Keratinocyte (primary cell): ENCODE data around the gene FBXO42. TPM values are rescaled to one million over a fixed set of nuclear protein-coding genes. Genes with fewer than 3 reads are reported as not detected.
A peak's percentile ranks its signal among the peaks of the same experiment; 100 is the strongest.

Experiments used
- DNase-seq: peaks from one replicate; pipeline ENCODE4 v3.0.0-alpha.2; 2011; ENCODE audit warnings: low read depth, missing footprints, low spot score
- FAIRE-seq: peaks from 2 replicates; lab custom pipeline; 2011; peaks lifted over from hg19 to GRCh38; lab: Jason Lieb, UNC
- H2AFZ ChIP-seq: 2 replicates; pipeline ENCODE4 v1.6.0; 2012; ENCODE audit warnings: low read length, control low read depth, inconsistent platforms; ENCODE audit not compliant: control insufficient read depth
- H3K27ac ChIP-seq: 2 replicates; pipeline ENCODE4 v1.5.1; 2011; ENCODE audit warnings: low read length; ENCODE audit not compliant: control insufficient read depth, insufficient read depth
- H3K27me3 ChIP-seq: 3 replicates; pipeline ENCODE4 v1.6.0; 2011; ENCODE audit warnings: low read length; ENCODE audit not compliant: control insufficient read depth, insufficient read depth; ENCODE audit errors: extremely low read depth
- H3K36me3 ChIP-seq, 2 experiments: 2 replicates in 1 of 2; 3 replicates in 1 of 2; pipeline ENCODE4 v1.5.1; 2011; ENCODE audit warnings: low read length in 2 of 2, mild to moderate bottlenecking in 1 of 2; ENCODE audit not compliant: control insufficient read depth in 2 of 2, insufficient read depth in 2 of 2; ENCODE audit errors: extremely low read depth in 1 of 2
- H3K4me1 ChIP-seq: 3 replicates; pipeline ENCODE4 v1.5.1; 2011; ENCODE audit warnings: low read length; ENCODE audit not compliant: control insufficient read depth, insufficient read depth; ENCODE audit errors: extremely low read depth
- H3K4me2 ChIP-seq: 3 replicates; pipeline ENCODE4 v1.6.0; 2011; ENCODE audit warnings: low read depth, low read length; ENCODE audit not compliant: control insufficient read depth, insufficient read depth; ENCODE audit errors: extremely low read depth
- H3K4me3 ChIP-seq, 3 experiments: fragments of 200-600 bp in 1 of 3; sonication (generic) in 1 of 3; 2 replicates in 2 of 3; 3 replicates in 1 of 3; pipeline ENCODE4 v1.5.1; 2011 to 2016; ENCODE audit warnings: low read length in 3 of 3, mild to moderate bottlenecking in 3 of 3, control low read depth in 2 of 3, inconsistent platforms in 1 of 3, low read depth in 1 of 3, mixed read lengths in 1 of 3, mixed run types in 1 of 3, moderate library complexity in 1 of 3; ENCODE audit not compliant: control insufficient read depth in 2 of 3, insufficient read depth in 2 of 3; ENCODE audit errors: extremely low read depth in 1 of 3
- H3K79me2 ChIP-seq: 2 replicates; pipeline ENCODE4 v1.6.0; 2012; ENCODE audit warnings: low read length; ENCODE audit not compliant: control insufficient read depth, insufficient read depth
- H3K9ac ChIP-seq: 3 replicates; pipeline ENCODE4 v1.6.0; 2011; ENCODE audit warnings: low read length; ENCODE audit not compliant: control insufficient read depth, insufficient read depth; ENCODE audit errors: extremely low read depth
- H3K9me1 ChIP-seq: 3 replicates; pipeline ENCODE4 v1.6.0; 2011; ENCODE audit warnings: low read length; ENCODE audit not compliant: control insufficient read depth, insufficient read depth; ENCODE audit errors: extremely low read depth
- H3K9me3 ChIP-seq: 2 replicates; pipeline ENCODE4 v1.5.1; 2012; ENCODE audit warnings: low read depth, low read length; ENCODE audit not compliant: control insufficient read depth
- H4K20me1 ChIP-seq: 3 replicates; pipeline ENCODE4 v1.6.0; 2011; ENCODE audit warnings: low read length; ENCODE audit not compliant: control insufficient read depth, insufficient read depth; ENCODE audit errors: extremely low read depth
- CTCF ChIP-seq, 3 experiments: IDR thresholded peaks in 1 of 3; conservative IDR thresholded peaks in 1 of 3; optimal IDR thresholded peaks in 1 of 3; 2 replicates in 2 of 3; 3 replicates in 1 of 3; pipeline versions ENCODE3 to v1.5.1; 2011; ENCODE audit warnings: low read length in 3 of 3, mild to moderate bottlenecking in 3 of 3, moderate library complexity in 2 of 3, control low read depth in 1 of 3, inconsistent platforms in 1 of 3; ENCODE audit not compliant: insufficient read depth in 2 of 3; ENCODE audit errors: extremely low read depth in 1 of 3
- EZH2 ChIP-seq: IDR thresholded peaks from one replicate; pipeline ENCODE4 v1.6.1; 2012; ENCODE audit warnings: inconsistent platforms, mild to moderate bottlenecking, low read length, moderate library complexity
- dilution Hi-C: fragments of 300-500 bp; cut with MboI; formaldehyde crosslinking; loops from one replicate; pipeline ENCODE4 v1.7.0; 2020; ENCODE audit warnings: low sequenced_read_pairs; ENCODE audit not compliant: extremely low pct_ligation_motif_present
- polyA plus RNA-seq, 5 experiments: library from polyadenylated mRNA; depleted of rRNA in 3 of 5; stranded (reverse) in 3 of 5; stranded (forward) in 1 of 5; unstranded in 1 of 5; fragments of >200 nt; gene quantifications; 1 replicate in 1 of 5; 2 replicates in 3 of 5; 3 replicates in 1 of 5; pipeline versions ENCODE4 v1.2.1 to v1.2.3, GENCODE V29; 2011 to 2012; ENCODE audit warnings: missing spikeins in 2 of 5, low read depth in 1 of 5, low replicate concordance in 1 of 5

The FBXO42 gene
- polyA plus RNA-seq, 1 donor (not counting 4 experiments of a cell fraction or from before 2014, with no cell fraction given) = 14.1 TPM

GRCh38 chr1:16213013-16213412 lies 139.3 kb downstream of the FBXO42 start:
- no peak overlapping the region for H3K27ac ChIP-seq
- dilution Hi-C loops = no loop called here

GRCh38 chr1:16212251-16212961 lies 139.9 kb downstream of the FBXO42 start, which contains the start of gene ARHGEF19:
ARHGEF19 (minus strand) TSS chr1:16212652; CDS start chr1:16209054, 3,598 bp downstream.
- no peaks in the 10 kb centered on the region for H3K36me3 ChIP-seq
- no peaks in the 10 kb centered on the region for H3K79me2 ChIP-seq
- H3K9me1 ChIP-seq = no peaks in the 10 kb centered on the region
- H2AFZ ChIP-seq = peak within 1 kb of the TSS; percentile 63
- TF ChIP-seq EZH2 = no peak
- no peak for TF ChIP-seq CTCF (optimal IDR thresholded peaks at IDR 0.05 in 1 of 3, IDR thresholded peaks at IDR 0.05 in 1 of 3, conservative IDR thresholded peaks at IDR 0.05 in 1 of 3; ENCODE audit: extremely low read depth in 1 of 3, insufficient read depth in 2 of 3, low read length in 3 of 3)
- DNase-seq = no peak
- no peaks in the 10 kb centered on the region for H4K20me1 ChIP-seq
- peak within 1 kb of the TSS; percentile 6 to 60 (median 46) for H3K4me3 ChIP-seq
- H3K9ac ChIP-seq = peak within 1 kb of the TSS; percentile 53
- H3K27me3 ChIP-seq = no peaks in the 10 kb centered on the region
- dilution Hi-C loops = no loop called here
- peaks cover 42% of the 10 kb centered on the region for H3K4me1 ChIP-seq
- H3K27ac ChIP-seq = peak within 1 kb of the TSS; percentile 21
- H3K9me3 ChIP-seq = no peaks in the 10 kb centered on the region
- peak; percentile 23 for FAIRE-seq
- H3K4me2 ChIP-seq = peak within 1 kb of the TSS; percentile 89

More at GRCh38 chr1:16213013-16213412, 139.3 kb downstream of the FBXO42 start:
- DNase-seq (no peak), FAIRE-seq (no peak)
- Histone ChIP-seq H3K9me3 (no peaks in the 10 kb centered on the region), H4K20me1 (no peaks in the 10 kb centered on the region), H3K9ac (no peak overlapping the region), H2AFZ (no peak overlapping the region), H3K36me3 (no peaks in the 10 kb centered on the region), H3K4me1 (peaks cover 40% of the 10 kb centered on the region), H3K27me3 (no peaks in the 10 kb centered on the region), H3K4me2 (peak overlapping the region; percentile 89), H3K4me3 (no peak overlapping the region), H3K9me1 (no peaks in the 10 kb centered on the region), H3K79me2 (no peaks in the 10 kb centered on the region)
- TF ChIP-seq CTCF (optimal IDR thresholded peaks at IDR 0.05 in 1 of 3, IDR thresholded peaks at IDR 0.05 in 1 of 3, conservative IDR thresholded peaks at IDR 0.05 in 1 of 3; ENCODE audit: extremely low read depth in 1 of 3, insufficient read depth in 2 of 3, low read length in 3 of 3) (no peak), EZH2 (no peak)
